ENCODE results near the gene ANKRD65. TPM values are rescaled to one million over a fixed set of nuclear protein-coding genes. Genes with fewer than 3 reads are reported as not detected.
"Not testable (repeated sequence)": the region's sequence is repeated elsewhere in the genome, so short reads cannot be mapped to it uniquely, and the experiment has no call there.

Gene ANKRD65
- 0.43 and 0.54 TPM in 2 replicates for total RNA-seq (2014; rRNA removed; shearing (Covaris generic))

DNA sequence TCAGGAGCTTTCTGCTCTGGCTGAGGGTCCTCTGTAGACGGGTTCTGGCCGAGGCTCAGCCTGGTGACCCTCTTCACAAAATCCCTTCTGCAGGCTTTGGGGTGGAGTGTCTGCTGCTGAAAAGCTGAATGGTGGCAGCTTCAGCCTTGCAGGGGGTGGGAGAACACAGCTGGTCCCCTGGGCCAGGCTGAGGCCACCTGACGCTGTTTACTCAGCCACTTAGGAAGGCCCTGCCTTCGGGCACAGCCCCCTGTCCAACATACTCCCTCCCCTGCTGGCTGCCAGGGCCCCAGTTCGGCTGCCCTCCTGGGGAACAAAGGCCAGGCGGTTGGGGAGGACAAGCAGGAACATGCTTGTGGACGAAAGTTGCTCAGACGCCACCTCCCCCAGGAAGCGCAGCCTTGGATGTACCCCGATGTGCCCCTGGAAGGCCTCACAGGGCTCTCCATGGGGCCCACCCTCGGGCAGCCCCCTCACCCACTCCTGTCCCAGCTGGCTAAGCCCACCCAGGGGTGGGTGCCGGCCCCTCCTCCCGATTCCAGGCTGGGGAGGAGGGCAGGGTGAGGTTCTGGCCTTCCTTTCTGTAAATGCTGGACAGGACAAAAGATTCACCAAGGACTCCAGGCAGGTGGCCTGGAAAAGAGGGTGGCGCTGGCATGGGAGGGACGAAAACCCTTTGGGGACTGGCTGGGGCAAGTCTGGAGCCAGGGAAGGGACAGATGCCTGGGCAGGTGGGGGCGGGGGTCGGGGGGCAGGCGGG is at the start of gene ANKRD65:
Gene ANKRD65 (minus strand): TSS at position 130 of the 760 bp plus-strand sequence. CDS start 271 bp downstream, outside the sequence.
- DNase-seq (ENCODE audit: low spot score): no peak
- in situ Hi-C loops (cut with HindIII; ENCODE audit: low sequenced_read_pairs): no loop called here

DNA sequence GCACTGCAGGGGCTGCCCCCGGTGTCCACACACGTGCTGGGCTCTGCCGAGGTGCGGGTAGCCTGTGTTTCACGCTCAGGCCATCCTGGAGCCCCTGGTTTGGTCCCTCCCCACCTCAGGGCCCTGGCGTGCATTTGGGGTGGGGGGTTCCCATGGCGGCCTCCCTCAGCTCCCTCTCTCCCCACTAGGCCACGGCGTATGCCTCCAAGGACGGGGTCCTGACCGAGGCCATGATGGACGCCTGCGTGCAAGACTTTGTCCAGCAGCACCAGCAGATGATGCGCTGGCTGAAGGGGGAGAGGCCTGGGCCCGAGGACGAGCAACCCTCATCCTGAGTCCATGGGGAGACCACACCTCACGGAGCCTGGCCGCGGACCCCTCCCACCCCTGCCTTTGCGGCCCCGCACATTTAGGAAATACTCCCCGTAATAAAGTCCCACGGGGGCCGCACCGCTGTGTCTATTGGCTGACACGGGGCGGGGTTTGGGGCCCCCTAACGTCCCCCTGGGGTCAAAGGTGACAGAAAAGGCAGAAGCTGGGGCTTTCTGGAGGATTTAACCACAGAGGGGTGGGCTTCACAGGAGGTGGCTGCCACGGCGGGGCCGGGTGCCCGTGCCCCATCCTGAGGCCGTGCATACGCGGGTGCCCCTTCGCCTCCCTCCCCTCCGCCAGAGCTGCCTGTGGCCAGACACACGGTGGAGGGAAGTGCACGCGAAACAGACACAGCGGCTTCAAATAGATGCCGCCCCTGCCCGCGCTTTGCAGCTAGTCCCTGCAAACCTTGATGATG is 47.3 kb upstream of the ANKRD65 start:
- in situ Hi-C loops (cut with HindIII; ENCODE audit: low sequenced_read_pairs): not testable (repeated sequence)

GRCh38 chr1:1463312-1463711 is 42.2 kb upstream of the ANKRD65 start:
- in situ Hi-C loops (cut with HindIII; ENCODE audit: low sequenced_read_pairs): no loop called here
- DNase-seq (ENCODE audit: low spot score): no peak

More for the DNA sequence above, 47.3 kb upstream of the ANKRD65 start:
- DNase-seq (ENCODE audit: low spot score): not testable (repeated sequence)

- in situ Hi-C loops (cut with HindIII; ENCODE audit: low sequenced_read_pairs): no loop called here
- DNase-seq (ENCODE audit: low spot score): no peak
These were observed 41.4 kb upstream of the ANKRD65 start for GRCh38 chr1:1462318-1462966.

- DNase-seq (ENCODE audit: low spot score): no peak
- in situ Hi-C loops (cut with HindIII; ENCODE audit: low sequenced_read_pairs): no loop called here
These were observed 40.7 kb upstream of the ANKRD65 start for GRCh38 chr1:1461721-1462317.

DNA sequence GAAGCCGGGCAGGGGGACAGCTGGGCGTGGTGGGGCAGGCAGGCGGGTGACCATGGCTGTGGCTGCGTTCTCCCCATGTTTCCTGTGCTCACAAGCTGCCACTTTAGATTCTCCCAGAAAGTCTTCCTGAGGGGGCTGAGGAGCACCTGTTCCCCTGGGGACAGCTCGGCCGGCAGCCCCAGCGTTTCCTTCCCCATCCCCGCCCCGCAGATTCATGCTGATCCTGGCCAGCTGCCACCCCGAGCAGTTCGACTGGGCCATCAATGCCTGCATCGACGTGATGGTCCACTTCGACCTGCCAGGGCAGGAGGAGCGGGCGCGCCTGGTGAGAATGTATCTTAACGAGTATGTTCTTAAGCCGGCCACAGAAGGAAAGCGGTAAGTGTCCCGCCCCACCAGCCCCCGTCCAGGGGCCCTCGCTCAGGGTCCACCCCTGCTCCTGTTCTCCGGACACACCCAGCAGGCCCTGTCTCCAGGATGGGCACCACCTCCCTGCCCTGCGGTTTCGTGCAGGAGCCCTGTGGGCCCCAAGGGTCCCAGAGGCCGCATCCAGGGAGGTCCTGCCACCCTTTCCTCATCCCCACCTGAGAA is 39.6 kb upstream of the ANKRD65 start:
- DNase-seq (ENCODE audit: low spot score): no peak
- in situ Hi-C loops (cut with HindIII; ENCODE audit: low sequenced_read_pairs): no loop called here

- DNase-seq (ENCODE audit: low spot score); in situ Hi-C loops (cut with HindIII; ENCODE audit: low sequenced_read_pairs): not testable (repeated sequence)
These were observed 38.6 kb upstream of the ANKRD65 start for GRCh38 chr1:1459711-1460110.

DNA sequence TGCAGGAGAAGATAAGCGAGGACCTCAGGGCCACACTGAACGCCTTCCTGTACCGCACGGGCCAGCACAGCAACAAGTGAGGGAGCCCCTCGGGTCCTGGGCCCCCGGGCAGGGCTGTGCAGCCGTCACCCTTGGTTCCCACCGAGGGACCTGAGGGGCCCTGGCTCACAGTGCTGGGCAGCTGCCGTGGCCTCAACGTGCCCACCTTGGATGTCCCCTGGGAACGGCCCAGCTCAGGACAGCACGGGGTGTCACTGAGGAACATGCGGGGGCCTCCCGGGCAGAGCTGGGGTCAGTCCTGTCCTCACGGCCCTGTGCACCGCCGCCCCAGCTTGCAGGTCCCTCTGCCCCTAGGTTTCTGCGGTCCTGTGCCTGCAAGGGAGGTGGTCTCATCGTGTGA is 38.1 kb upstream of the ANKRD65 start:
- in situ Hi-C loops (cut with HindIII; ENCODE audit: low sequenced_read_pairs); DNase-seq (ENCODE audit: low spot score): not testable (repeated sequence)

DNA sequence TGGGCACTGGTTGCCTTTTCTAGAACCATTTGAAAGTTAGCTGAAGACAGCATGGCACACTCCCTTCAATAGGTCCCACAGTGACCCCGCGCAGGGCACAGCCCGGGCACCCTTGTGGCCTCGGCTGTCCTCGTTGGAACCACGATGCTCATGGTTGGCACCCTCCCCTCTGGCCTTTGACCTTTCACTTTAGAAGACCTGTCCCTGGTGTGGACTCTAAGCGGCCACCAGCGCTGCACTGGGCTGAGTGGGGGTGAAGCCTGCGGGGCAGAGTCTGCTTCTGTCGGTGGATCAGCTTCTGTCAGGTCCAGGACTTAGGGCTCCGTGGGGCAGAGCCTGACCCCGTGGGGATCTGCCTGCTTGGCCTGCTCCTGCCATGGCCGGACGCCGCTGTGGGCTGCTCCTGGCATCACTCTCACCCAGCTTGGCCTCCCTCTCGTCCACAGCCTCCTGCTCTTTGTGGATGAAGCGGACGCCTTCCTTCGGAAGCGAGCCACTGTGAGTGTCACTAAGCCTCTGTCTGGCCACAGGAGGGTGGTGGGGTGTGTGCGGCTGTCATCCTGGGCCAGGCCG is 35.7 kb upstream of the ANKRD65 start:
- in situ Hi-C loops (cut with HindIII; ENCODE audit: low sequenced_read_pairs); DNase-seq (ENCODE audit: low spot score): not testable (repeated sequence)

GRCh38 chr1:1455934-1456333 is 34.9 kb upstream of the ANKRD65 start:
- in situ Hi-C loops (cut with HindIII; ENCODE audit: low sequenced_read_pairs); DNase-seq (ENCODE audit: low spot score): not testable (repeated sequence)

DNA sequence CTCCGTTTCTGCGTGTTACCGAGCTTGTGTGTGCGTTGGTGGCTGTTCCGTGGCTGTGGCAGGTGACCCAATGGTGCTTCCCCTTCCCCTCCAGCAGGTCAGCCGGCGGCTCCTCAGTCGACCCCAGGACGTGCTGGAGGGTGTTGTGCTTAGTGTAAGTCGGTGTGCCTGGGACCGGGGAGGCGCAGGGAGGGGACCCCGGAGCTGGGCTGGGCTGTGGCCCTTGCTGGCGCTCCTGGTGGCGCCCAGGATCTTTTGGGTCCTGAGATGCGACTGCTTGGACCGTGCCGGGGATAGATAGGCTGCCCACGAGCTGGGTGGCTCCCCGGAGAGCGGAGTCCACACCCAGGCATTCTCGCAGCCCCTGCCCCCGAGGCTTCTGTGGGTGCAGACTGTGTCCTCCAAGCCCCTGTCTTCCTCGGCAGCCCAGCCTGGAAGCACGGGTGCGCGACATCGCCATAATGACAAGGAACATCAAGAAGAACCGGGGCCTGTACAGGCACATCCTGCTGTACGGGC is 34.3 kb upstream of the ANKRD65 start:
- DNase-seq (ENCODE audit: low spot score): no peak
- in situ Hi-C loops (cut with HindIII; ENCODE audit: low sequenced_read_pairs): no loop called here

GRCh38 chr1:1454286-1455056 is 33.4 kb upstream of the ANKRD65 start:
- DNase-seq (ENCODE audit: low spot score); in situ Hi-C loops (cut with HindIII; ENCODE audit: low sequenced_read_pairs): not testable (repeated sequence)

GRCh38 chr1:1452882-1453281 is 31.8 kb upstream of the ANKRD65 start:
- in situ Hi-C loops (cut with HindIII; ENCODE audit: low sequenced_read_pairs): no loop called here
- DNase-seq (ENCODE audit: low spot score): no peak

DNA sequence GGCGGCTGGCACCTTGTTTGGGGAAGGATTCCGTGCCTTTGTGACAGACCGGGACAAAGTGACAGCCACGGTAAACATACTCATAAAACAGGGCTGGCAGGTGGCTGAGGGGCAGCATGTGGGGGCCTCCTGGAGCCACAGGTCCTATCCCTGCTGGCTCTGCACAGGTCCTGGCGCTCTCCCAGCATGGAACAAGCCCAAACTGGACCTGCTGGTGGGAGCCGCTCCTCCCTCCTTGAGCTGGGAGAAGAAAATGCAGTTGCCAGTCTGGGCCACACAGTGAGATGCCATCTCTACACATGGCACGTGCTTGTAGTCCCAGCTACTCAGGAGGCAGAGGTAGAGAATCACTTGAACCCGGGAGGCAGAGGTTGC is 31.3 kb upstream of the ANKRD65 start:
- DNase-seq (ENCODE audit: low spot score); in situ Hi-C loops (cut with HindIII; ENCODE audit: low sequenced_read_pairs): not testable (repeated sequence)

- DNase-seq (ENCODE audit: low spot score): no peak
- in situ Hi-C loops (cut with HindIII; ENCODE audit: low sequenced_read_pairs): no loop called here
These were observed 30.8 kb upstream of the ANKRD65 start for GRCh38 chr1:1451696-1452364.

GRCh38 chr1:1450616-1451015 is 29.5 kb upstream of the ANKRD65 start:
- DNase-seq (ENCODE audit: low spot score); in situ Hi-C loops (cut with HindIII; ENCODE audit: low sequenced_read_pairs): not testable (repeated sequence)

DNA sequence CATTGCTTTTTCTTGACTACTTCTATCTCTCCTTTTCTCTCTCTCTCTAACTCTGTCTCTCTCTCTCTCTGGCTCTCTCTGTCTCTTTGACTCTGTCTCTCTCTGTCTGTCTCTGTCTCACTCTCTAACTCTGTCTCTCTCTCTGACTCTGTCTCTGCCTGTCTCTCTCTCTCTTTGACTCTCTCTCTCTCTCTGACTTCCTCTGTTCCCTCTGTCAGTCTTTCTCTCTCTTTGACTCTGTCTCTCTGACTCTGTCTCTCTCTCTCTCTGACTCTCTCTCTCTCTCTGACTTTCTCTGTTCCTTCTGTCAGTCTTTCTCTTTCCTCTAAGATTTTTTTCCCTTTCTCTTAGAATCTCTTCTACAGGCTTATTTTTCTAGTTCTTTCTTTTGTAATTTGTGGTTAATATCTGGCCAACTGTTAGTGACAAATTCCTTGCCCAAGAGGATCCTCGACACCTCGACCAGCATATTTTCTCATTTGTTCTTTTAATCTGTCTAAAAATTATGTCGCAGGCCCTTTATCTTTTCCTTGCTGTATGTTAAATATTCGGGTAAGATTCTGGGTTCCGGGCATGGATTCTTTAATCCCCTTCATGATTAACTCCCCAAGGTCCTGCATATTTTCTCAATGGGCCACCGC is 28.1 kb upstream of the ANKRD65 start, which contains the start of gene ATAD3C:
Gene ATAD3C (plus strand): TSS at position 591 of the 641 bp plus-strand sequence. CDS start 995 bp downstream, outside the sequence.
- in situ Hi-C loops (cut with HindIII; ENCODE audit: low sequenced_read_pairs): no loop called here
- no peak for DNase-seq (ENCODE audit: low spot score)
